Neuronal stem cell (in vitro differentiated cells): Measurements from ENCODE around the gene CCDC3.
A peak's percentile ranks its signal among the peaks of the same experiment; 100 is the strongest.

Experiments used
- DNase-seq: peaks from one replicate; pipeline ENCODE4 v3.0.0-alpha.2; 2013; ENCODE audit warnings: low spot score
- H2AFZ ChIP-seq: one replicate; pipeline ENCODE4 v1.6.1; 2013; ENCODE audit warnings: mild to moderate bottlenecking, low read length, inconsistent platforms
- H2AK5ac ChIP-seq: 2 replicates; pipeline ENCODE4 v1.6.1; 2013; ENCODE audit warnings: low read depth, mild to moderate bottlenecking, inconsistent platforms, low read length, moderate library complexity, mixed read lengths
- H2BK120ac ChIP-seq: 2 replicates; pipeline ENCODE4 v1.6.1; 2013; ENCODE audit warnings: low read depth, mild to moderate bottlenecking, inconsistent platforms, low read length, moderate library complexity, mixed read lengths
- H2BK12ac ChIP-seq: one replicate; pipeline ENCODE4 v1.6.1; 2013; ENCODE audit warnings: low read length, inconsistent platforms
- H2BK15ac ChIP-seq: 2 replicates; pipeline ENCODE4 v1.6.1; 2013; ENCODE audit warnings: mild to moderate bottlenecking, low read length, inconsistent platforms, mixed read lengths
- H2BK5ac ChIP-seq: one replicate; pipeline ENCODE4 v1.6.1; 2013; ENCODE audit warnings: inconsistent platforms, mild to moderate bottlenecking, low read length, moderate library complexity
- H3K14ac ChIP-seq: one replicate; pipeline ENCODE4 v1.6.1; 2013; ENCODE audit warnings: low read length, inconsistent platforms
- H3K18ac ChIP-seq: 2 replicates; pipeline ENCODE4 v1.6.1; 2013; ENCODE audit warnings: low read length, inconsistent platforms
- H3K23ac ChIP-seq: 2 replicates; pipeline ENCODE4 v1.6.1; 2013; ENCODE audit warnings: low read depth, mild to moderate bottlenecking, mixed read lengths, low read length, inconsistent platforms; ENCODE audit not compliant: poor library complexity
- H3K27ac ChIP-seq: replicated peaks from 3 replicates; pipeline ENCODE4 v1.5.1; 2013; ENCODE audit warnings: low read length, inconsistent platforms
- H3K27me3 ChIP-seq, 3 experiments: 2 replicates each; pipeline ENCODE4 v1.6.1; 2013; ENCODE audit warnings: low read length in 3 of 3, mild to moderate bottlenecking in 2 of 3, inconsistent platforms in 1 of 3, low read depth in 1 of 3, mixed read lengths in 1 of 3, moderate library complexity in 1 of 3; ENCODE audit not compliant: control insufficient read depth in 3 of 3, insufficient read depth in 3 of 3
- H3K36me3 ChIP-seq, 2 donors: replicated peaks in 1 of 2; 2 replicates each; pipeline ENCODE4 v1.6.1; 2013; ENCODE audit warnings: low read length in 2 of 2; ENCODE audit not compliant: control insufficient read depth in 2 of 2, insufficient read depth in 2 of 2
- H3K4ac ChIP-seq: 2 replicates; pipeline ENCODE4 v1.6.1; 2013; ENCODE audit warnings: inconsistent platforms, mild to moderate bottlenecking, low read length, moderate library complexity
- H3K4me1 ChIP-seq, 2 donors: 1 replicate in 1 of 2; 2 replicates in 1 of 2; pipeline ENCODE4 v1.6.1; 2013; ENCODE audit warnings: low read length in 2 of 2, low read depth in 1 of 2; ENCODE audit not compliant: control insufficient read depth in 2 of 2, insufficient read depth in 1 of 2
- H3K4me2 ChIP-seq: one replicate; pipeline ENCODE4 v1.6.1; 2013; ENCODE audit warnings: mild to moderate bottlenecking, low read length, inconsistent platforms; ENCODE audit not compliant: insufficient read depth, poor library complexity, severe bottlenecking
- H3K4me3 ChIP-seq, 2 donors: 2 replicates each; pipeline ENCODE4 v1.5.1; 2013; ENCODE audit warnings: low read length in 2 of 2, mild to moderate bottlenecking in 2 of 2, inconsistent platforms in 1 of 2, moderate library complexity in 1 of 2
- H3K79me1 ChIP-seq: one replicate; pipeline ENCODE4 v1.6.1; 2013; ENCODE audit warnings: low read depth, mild to moderate bottlenecking, inconsistent platforms, low read length, moderate library complexity
- H3K9ac ChIP-seq: one replicate; pipeline ENCODE4 v1.6.1; 2013; ENCODE audit warnings: mild to moderate bottlenecking, low read depth, low read length, inconsistent platforms; ENCODE audit not compliant: poor library complexity
- H3K9me3 ChIP-seq, 2 donors: replicated peaks in 1 of 2; 2 replicates each; pipeline versions ENCODE3 to v1.6.1; 2013; ENCODE audit warnings: low read length in 2 of 2, mild to moderate bottlenecking in 2 of 2, inconsistent platforms in 1 of 2, low read depth in 1 of 2, mixed read lengths in 1 of 2, moderate library complexity in 1 of 2; ENCODE audit not compliant: control insufficient read depth in 2 of 2, insufficient read depth in 1 of 2
- H4K8ac ChIP-seq: one replicate; pipeline ENCODE4 v1.6.1; 2013; ENCODE audit warnings: low read depth, mild to moderate bottlenecking, inconsistent platforms, low read length, moderate library complexity
- H4K91ac ChIP-seq: one replicate; pipeline ENCODE4 v1.6.1; 2013; ENCODE audit warnings: low read length, low read depth, mild to moderate bottlenecking, inconsistent platforms; ENCODE audit not compliant: poor library complexity
- WGBS, 2 donors: extraction: QIAGEN DNeasy Blood & Tissue Kit; methylation state at CpG; one replicate each; pipeline ENCODE4 v1.1.7; 2013; ENCODE audit warnings: missing lambda C conversion rate in 2 of 2, mixed read lengths in 1 of 2; ENCODE audit not compliant: insufficient read length in 2 of 2, insufficient replicate concordance in 1 of 2; ENCODE audit errors: extremely low coverage in 2 of 2; 5-methylcytosine and 5-hydroxymethylcytosine counted together

The CCDC3 gene

DNA sequence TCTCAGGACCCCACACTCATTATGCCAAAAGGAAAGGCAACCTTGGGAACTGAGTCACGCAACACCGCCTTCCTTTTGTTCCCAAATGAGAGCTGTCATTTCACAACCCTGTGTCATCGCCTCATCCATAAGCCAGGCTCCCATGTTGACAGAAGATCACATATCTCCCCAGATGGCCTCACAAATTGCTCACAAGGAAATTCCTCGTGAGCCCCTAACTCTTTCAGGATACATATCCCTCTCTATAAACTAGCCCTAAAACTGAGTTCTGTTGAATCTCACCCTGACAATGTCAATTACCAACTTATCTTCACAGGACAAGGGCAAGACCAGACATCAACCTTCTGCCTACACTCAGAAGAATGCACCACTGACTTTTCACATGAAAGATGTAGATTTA, 22.6 kb downstream of the CCDC3 start:
- Histone ChIP-seq H4K91ac (no peak overlapping the region), H3K23ac (no peak overlapping the region), H3K4me3 (no peak overlapping the region), H2BK5ac (no peak overlapping the region), H3K27ac (no peak overlapping the region), H4K8ac (no peak overlapping the region), H3K14ac (no peak overlapping the region), H3K9ac (no peak overlapping the region), H3K36me3 (no peaks in the 10 kb centered on the region), H2AK5ac (no peak overlapping the region), H3K79me1 (no peaks in the 10 kb centered on the region), H2AFZ (peak overlapping the region; percentile 45), H2BK120ac (no peak overlapping the region), H2BK12ac (no peak overlapping the region), H3K4me2 (no peak overlapping the region), H3K9me3 (no peaks in the 10 kb centered on the region), H3K4me1 (peaks cover 0 to 1% of the 10 kb centered on the region in 2 donors), H3K4ac (no peak overlapping the region), H3K18ac (no peak overlapping the region), H2BK15ac (no peak overlapping the region), H3K27me3 (peaks cover 0 to 6% (median 0%) of the 10 kb centered on the region in 3 experiments)
- WGBS, 2 donors = no CpG with 5 or more reads among the region's 4 CpGs
- DNase-seq = no peak

DNA sequence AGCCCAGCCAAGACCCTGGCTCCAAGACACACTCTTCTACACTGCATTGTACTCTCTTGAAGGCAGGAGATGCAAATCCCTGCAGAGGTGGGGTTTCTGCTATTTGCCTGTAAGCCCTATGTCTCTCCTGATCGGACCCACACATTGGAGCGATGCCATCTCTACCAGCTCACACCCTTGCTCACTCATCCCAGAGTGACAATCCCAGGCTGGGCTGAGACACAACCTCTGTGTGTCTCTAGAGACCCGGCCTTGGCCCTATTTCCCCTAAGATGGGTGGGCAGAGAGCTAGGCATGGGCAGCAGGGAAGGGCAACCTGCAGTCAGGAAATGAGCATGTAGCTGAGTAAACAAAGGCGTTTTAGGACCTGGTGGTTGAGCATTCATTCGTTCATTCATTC, 25.6 kb downstream of the CCDC3 start:
- Histone ChIP-seq H3K4me3 (no peak overlapping the region), H4K91ac (no peak overlapping the region), H2BK5ac (no peak overlapping the region), H3K23ac (no peak overlapping the region), H3K9ac (no peak overlapping the region), H3K4me2 (no peak overlapping the region), H2AK5ac (no peak overlapping the region), H3K27me3 (peaks cover 0 to 6% (median 0%) of the 10 kb centered on the region in 3 experiments), H3K14ac (no peak overlapping the region), H3K4ac (no peak overlapping the region), H3K9me3 (no peaks in the 10 kb centered on the region), H2BK15ac (no peak overlapping the region), H2BK120ac (no peak overlapping the region), H3K36me3 (no peaks in the 10 kb centered on the region), H2AFZ (no peak overlapping the region), H3K18ac (no peak overlapping the region), H3K79me1 (no peaks in the 10 kb centered on the region), H4K8ac (no peak overlapping the region), H2BK12ac (no peak overlapping the region), H3K27ac (no peak overlapping the region), H3K4me1 (peaks cover 1 to 3% of the 10 kb centered on the region in 2 donors)
- WGBS, 2 donors = no CpG with 5 or more reads among the region's 5 CpGs
- DNase-seq = no peak

DNA sequence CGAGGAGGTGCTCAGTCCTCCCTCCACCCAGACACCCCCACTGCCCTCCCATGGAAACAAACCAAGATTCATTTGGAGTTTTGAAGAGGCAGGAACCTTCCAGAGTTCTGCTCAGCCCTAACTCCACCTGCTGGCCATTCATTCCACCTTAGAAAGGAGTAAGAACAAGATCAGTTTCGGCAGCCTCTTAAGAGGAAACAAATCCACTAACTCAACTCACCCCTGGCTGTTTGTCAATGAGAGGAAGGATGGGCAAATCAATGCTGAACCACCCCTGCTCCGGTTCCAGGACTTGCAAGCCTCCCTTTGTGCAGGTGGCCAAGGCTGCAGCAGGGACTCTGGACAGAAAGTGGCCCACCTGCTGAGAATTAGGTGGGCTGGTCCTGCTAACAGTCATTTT, 26.2 kb downstream of the CCDC3 start:
- no peaks in the 10 kb centered on the region for H3K79me1 ChIP-seq
- H2BK15ac ChIP-seq = no peak overlapping the region
- no peak overlapping the region for H4K8ac ChIP-seq
- no peak overlapping the region for H3K27ac ChIP-seq
- H3K14ac ChIP-seq = no peak overlapping the region
- no peak overlapping the region for H3K23ac ChIP-seq
- no peak overlapping the region for H2BK120ac ChIP-seq
- H2AK5ac ChIP-seq = no peak overlapping the region
- no peak overlapping the region for H2BK12ac ChIP-seq
- H3K9ac ChIP-seq = no peak overlapping the region
- WGBS, 2 donors = no CpG with 5 or more reads among the region's 3 CpGs
- peaks cover 1 to 3% of the 10 kb centered on the region in 2 donors for H3K4me1 ChIP-seq
- H3K36me3 ChIP-seq = no peaks in the 10 kb centered on the region
- H3K4me3 ChIP-seq = no peak overlapping the region
- no peak overlapping the region for H3K18ac ChIP-seq
- DNase-seq = no peak
- no peak overlapping the region for H3K4me2 ChIP-seq
- no peak overlapping the region for H2BK5ac ChIP-seq
- H3K9me3 ChIP-seq = no peaks in the 10 kb centered on the region
- H4K91ac ChIP-seq = no peak overlapping the region
- no peak overlapping the region for H3K4ac ChIP-seq
- no peak overlapping the region for H2AFZ ChIP-seq
- H3K27me3 ChIP-seq = peaks cover 0 to 6% (median 0%) of the 10 kb centered on the region in 3 experiments

DNA sequence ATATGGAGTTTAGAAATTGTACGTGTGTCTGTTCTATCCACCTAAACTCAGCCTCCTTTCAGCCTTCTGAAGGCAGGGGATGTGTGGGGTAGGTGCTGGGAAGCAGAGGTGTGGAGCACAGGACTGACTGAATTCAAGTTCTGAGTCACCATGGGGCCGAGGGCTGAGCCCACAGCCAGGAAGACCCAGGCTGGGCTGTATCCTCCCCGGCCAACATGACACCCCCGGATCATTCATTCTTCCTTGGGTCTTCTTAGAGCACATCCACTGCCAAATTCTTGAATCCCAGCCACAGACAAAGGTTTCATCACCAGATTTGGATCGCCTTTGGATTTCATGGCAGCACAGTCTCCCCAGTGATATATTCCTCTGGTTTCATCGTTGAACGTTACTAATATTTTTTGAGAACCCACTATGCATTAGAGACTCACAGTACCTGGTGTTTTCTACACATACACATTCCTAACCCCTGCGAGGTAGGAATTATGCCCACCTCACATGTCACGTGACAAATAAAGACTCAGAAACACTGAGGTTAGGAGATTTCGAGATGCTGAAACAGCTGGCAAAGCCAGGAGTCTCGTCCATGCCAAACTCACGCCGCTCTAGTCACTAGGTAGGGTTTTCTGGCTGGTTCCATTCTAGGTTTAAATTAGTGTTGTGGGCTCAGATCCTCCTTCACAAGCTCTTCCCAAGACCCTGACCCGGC, 26.9 kb downstream of the CCDC3 start:
- H2BK15ac ChIP-seq = no peak overlapping the region
- no peak for DNase-seq
- no peak overlapping the region for H3K4me3 ChIP-seq
- no peak overlapping the region for H3K27ac ChIP-seq
- H3K14ac ChIP-seq = no peak overlapping the region
- H2BK5ac ChIP-seq = no peak overlapping the region
- no peak overlapping the region for H2BK12ac ChIP-seq
- no peak overlapping the region for H2AFZ ChIP-seq
- H3K9ac ChIP-seq = no peak overlapping the region
- no peak overlapping the region for H2BK120ac ChIP-seq
- H3K9me3 ChIP-seq = no peaks in the 10 kb centered on the region
- peaks cover 0 to 3% of the 10 kb centered on the region in 2 donors for H3K4me1 ChIP-seq
- no peak overlapping the region for H2AK5ac ChIP-seq
- H3K79me1 ChIP-seq = no peaks in the 10 kb centered on the region
- H3K18ac ChIP-seq = no peak overlapping the region
- H4K8ac ChIP-seq = no peak overlapping the region
- H3K36me3 ChIP-seq = no peaks in the 10 kb centered on the region
- H4K91ac ChIP-seq = no peak overlapping the region
- no peak overlapping the region for H3K4me2 ChIP-seq
- no peak overlapping the region for H3K23ac ChIP-seq
- H3K4ac ChIP-seq = no peak overlapping the region
- no CpG with 5 or more reads among the region's 14 CpGs for WGBS, 2 donors
- H3K27me3 ChIP-seq = peaks cover 0 to 6% (median 0%) of the 10 kb centered on the region in 3 experiments
